Endometrial microvascular endothelial cells (primary cell): ENCODE results near the gene MYCL. TPM values are rescaled to one million over a fixed set of nuclear protein-coding genes. Genes with fewer than 3 reads are reported as not detected.

Source experiments
- in situ Hi-C: cut with HindIII; loops from 2 replicates; pipeline ENCODE4 v1.10.0; 2017; ENCODE audit warnings: low sequenced_read_pairs, low pct_unique_long_range_greater_than_20kb; ENCODE audit errors: inconsistent ontology term
- total RNA-seq: library from RNA; depleted of rRNA; stranded (reverse); fragments of >200 nt; gene quantifications from one replicate; pipeline ENCODE4 v1.2.3, GENCODE V29; 2015; ENCODE audit errors: inconsistent ontology term

Gene MYCL
- total RNA-seq, 1 donor from 2014 or later: not detected

DNA sequence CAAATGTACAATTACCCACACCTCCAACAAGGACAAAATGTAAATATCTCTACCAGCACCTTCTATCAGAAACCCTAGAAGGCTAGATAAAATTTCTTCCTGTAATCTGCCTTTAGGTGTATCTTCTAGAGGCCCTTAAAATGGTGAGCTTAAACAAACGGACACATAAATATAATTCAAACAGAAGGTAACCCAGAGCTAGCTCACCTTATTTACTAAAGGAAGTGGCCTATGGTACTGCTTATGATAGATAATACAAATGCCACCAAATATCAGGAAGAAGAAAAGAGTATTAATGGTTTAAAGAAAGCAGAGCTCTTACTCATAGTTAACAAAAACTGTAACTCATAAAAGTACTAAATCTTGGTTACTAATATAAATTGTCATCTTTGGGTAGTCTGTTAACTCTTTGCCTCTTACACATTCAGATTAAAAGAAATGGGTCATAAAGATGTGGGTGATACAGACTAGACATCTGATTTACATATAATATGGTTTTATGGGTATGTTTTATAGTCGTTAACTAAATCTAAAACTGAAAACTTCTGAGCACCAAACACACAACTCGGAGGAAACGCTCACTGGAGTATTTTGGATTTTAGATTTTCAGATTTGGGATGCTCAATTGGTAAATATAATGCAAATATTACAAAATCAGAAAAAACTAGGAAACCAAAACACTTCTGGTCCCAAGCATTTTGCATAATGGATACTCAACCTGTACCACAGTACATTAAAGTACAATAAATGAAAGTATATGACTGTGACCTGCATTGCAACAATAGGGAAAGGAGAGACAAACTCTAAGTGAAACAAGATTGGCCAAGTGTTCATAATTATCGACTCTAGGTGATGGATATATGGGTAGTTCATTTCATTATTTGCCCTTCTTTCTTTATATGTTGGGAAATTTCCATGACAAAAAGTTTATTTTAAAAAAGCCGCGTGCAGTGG lies 41.6 kb downstream of the MYCL start:
- in situ Hi-C loops: no loop called here

DNA sequence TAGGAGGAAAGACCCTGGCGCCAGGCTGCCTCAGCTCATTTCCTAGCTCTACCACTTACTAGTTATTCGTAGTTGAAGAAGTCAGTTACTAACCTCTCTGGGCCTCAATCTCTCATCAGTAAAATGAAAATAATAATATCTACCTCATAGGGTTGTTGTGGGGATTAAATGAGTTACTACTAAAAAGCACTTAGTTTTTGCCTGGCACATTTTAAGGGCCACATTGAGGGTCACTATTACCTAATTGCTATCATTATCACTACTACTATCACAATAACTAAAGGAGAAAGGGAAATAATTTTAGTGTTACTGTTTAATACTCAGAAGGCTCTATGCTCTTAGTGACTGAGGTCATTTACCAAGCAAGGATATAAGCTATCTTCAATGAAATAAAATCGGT lies 43.4 kb downstream of the MYCL start:
- in situ Hi-C loops: no loop called here

- in situ Hi-C loops: no loop called here
These were observed 44.4 kb downstream of the MYCL start for GRCh38 chr1:39857126-39857878.

DNA sequence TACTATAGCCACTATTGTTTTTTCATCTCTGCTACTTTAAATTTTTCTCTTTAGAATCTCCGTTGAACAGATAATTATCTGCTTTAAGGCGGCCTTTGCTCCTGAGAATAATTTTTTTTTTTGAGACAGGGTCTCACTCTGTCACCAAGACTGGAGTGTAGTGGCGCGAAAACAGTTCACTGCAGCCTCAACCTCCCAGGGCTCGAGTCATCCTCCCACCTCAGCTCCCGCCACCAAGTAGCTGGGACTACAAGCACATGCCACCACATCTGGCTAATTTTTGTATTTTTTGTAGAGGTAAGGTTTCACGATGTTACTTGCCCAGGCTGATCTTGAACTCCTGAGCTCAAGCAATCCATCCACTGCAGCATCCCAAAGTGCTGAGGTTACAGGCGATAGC lies 47.0 kb downstream of the MYCL start:
- in situ Hi-C loops: no loop called here

- in situ Hi-C loops: no loop called here
These were observed 47.4 kb downstream of the MYCL start for GRCh38 chr1:39854314-39854713.

DNA sequence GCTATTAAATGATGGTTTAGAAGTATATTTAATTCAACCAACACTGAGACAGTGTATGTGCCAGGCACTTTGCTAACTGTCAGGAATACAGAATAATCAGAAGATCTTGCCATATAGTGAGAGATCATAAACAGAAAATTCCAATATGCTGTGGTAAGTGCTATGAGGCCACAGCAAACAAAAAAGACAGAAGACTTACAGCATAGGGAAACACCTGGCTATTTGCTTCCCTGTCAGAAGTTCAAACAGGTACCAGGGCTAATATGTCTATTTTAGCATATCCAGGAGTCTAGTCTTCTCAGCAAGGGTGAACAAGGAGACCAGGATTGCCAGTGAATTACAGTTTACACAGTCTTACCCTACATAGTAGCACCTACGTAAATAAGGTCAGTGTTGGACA lies 48.8 kb downstream of the MYCL start:
- in situ Hi-C loops: no loop called here

GRCh38 chr1:39852214-39852791 lies 49.4 kb downstream of the MYCL start:
- in situ Hi-C loops: no loop called here

GRCh38 chr1:39850606-39851216 lies 51.0 kb downstream of the MYCL start:
- in situ Hi-C loops: no loop called here

- in situ Hi-C loops: no loop called here
These were observed 52.5 kb downstream of the MYCL start for GRCh38 chr1:39849203-39849602.

GRCh38 chr1:39847940-39848339 lies 53.8 kb downstream of the MYCL start:
- in situ Hi-C loops: no loop called here

DNA sequence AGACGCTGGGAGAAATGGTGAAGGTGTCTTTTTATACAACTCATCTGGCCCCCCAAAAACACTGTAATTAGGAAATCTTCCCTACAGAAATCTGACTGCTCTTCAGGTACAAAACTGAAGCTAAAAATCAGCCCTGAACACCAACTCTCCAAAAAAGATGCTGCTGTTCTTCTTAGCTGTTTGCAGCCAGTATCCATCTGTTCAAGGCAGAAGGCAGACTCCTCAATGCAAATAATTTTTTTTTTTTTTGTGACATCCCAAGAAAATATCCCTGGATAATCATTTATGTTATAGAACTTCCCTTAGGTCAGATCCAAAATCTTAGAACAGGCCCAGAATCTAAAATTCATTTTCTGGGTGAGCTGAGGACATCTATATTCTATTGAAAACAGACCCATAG lies 54.9 kb downstream of the MYCL start:
- in situ Hi-C loops: no loop called here

GRCh38 chr1:39845569-39846566 lies 55.8 kb downstream of the MYCL start:
- in situ Hi-C loops: no loop called here

Other genes starting within 250 kb of the MYCL start
- not detected for gene NT5C1A, start 229.8 kb downstream of the MYCL start, total RNA-seq
- gene HPCAL4, start 210.5 kb downstream of the MYCL start, total RNA-seq: not detected
- 35.0 TPM for gene PPIE, start 163.0 kb downstream of the MYCL start, total RNA-seq
- 5.7 TPM for gene OXCT2, start 130.6 kb downstream of the MYCL start, total RNA-seq
- gene BMP8B, start 113.1 kb downstream of the MYCL start, total RNA-seq: not detected
- 7.2 TPM for gene TRIT1, start 18.4 kb downstream of the MYCL start, total RNA-seq
- gene MFSD2A, start 53.2 kb upstream of the MYCL start, total RNA-seq: 6.3 TPM
- 549 TPM for gene CAP1, start 138.8 kb upstream of the MYCL start, total RNA-seq
- gene PPT1, start 195.3 kb upstream of the MYCL start, total RNA-seq: 108 TPM